B cell (primary cell): ENCODE data around the gene ARF5. TPM values are rescaled to one million over a fixed set of nuclear protein-coding genes. Genes with fewer than 3 reads are reported as not detected.

Experiments used
- ATAC-seq: fragments of 200-7000 bp; cut with Tn5 transposase; one replicate; pipeline ENCODE4 v1.10.0; 2021; ENCODE audit warnings: low read depth, mild to moderate bottlenecking, moderate number of reproducible peaks, moderate library complexity
- CTCF ChIA-PET: fragments of 350-600 bp; sonication (Branson Sonifier 250); formaldehyde crosslinking; loops from one replicate; lab custom pipeline; 2021; ENCODE audit warnings: antibody characterized with exemption, inconsistent platforms; lab: Charles Lee
- POLR2A ChIA-PET: fragments of 350-600 bp; sonication (Branson Sonifier 250); formaldehyde crosslinking; loops from one replicate; lab custom pipeline; 2021; ENCODE audit warnings: antibody characterized with exemption; lab: Charles Lee
- DNase-seq: peaks from one replicate; pipeline ENCODE4 v3.0.0; 2013
- H2AFZ ChIP-seq: 2 replicates; pipeline ENCODE4 v1.6.1; 2012; ENCODE audit warnings: mild to moderate bottlenecking, low read depth, low read length; ENCODE audit not compliant: insufficient read depth, poor library complexity, severe bottlenecking
- H3K27ac ChIP-seq, 2 donors: 1 replicate in 1 of 2; 2 replicates in 1 of 2; pipeline ENCODE4 v1.5.1; 2012 to 2013; ENCODE audit warnings: low read length in 2 of 2, mild to moderate bottlenecking in 2 of 2, moderate library complexity in 1 of 2
- H3K27me3 ChIP-seq, 4 experiments: fragments of 200-600 bp in 1 of 4; sonication (generic) in 1 of 4; replicated peaks in 1 of 4; 1 replicate in 2 of 4; 2 replicates in 2 of 4; pipeline versions ENCODE4 v1.6.1 to v1.7.0; 2013 to 2016; ENCODE audit warnings: low read length in 3 of 4, mild to moderate bottlenecking in 2 of 4, mixed read lengths in 1 of 4, moderate library complexity in 1 of 4; ENCODE audit not compliant: insufficient read depth in 4 of 4, control insufficient read depth in 3 of 4; ENCODE audit errors: control extremely low read depth in 1 of 4
- H3K36me3 ChIP-seq, 2 experiments: replicated peaks in 1 of 2; 1 replicate in 1 of 2; 2 replicates in 1 of 2; pipeline versions ENCODE4 v1.6.1 to v1.7.1; 2013; ENCODE audit warnings: low read length in 1 of 2; ENCODE audit not compliant: insufficient read depth in 2 of 2, control insufficient read depth in 1 of 2; ENCODE audit errors: control extremely low read depth in 1 of 2, extremely low read depth in 1 of 2
- H3K4me1 ChIP-seq, 2 donors: fragments of 200-600 bp in 1 of 2; sonication (generic) in 1 of 2; 1 replicate in 1 of 2; 2 replicates in 1 of 2; pipeline versions ENCODE4 v1.5.1 to v1.6.1; 2013 to 2017; ENCODE audit warnings: low read length in 2 of 2; ENCODE audit not compliant: control insufficient read depth in 2 of 2, insufficient read depth in 2 of 2
- H3K4me2 ChIP-seq: replicated peaks from 2 replicates; pipeline ENCODE3; 2012; ENCODE audit warnings: mild to moderate bottlenecking, low read depth, low read length; ENCODE audit not compliant: poor library complexity, severe bottlenecking
- H3K4me3 ChIP-seq, 5 experiments: fragments of 200-600 bp in 1 of 5; sonication (generic) in 1 of 5; 1 replicate in 3 of 5; 2 replicates in 2 of 5; pipeline versions ENCODE4 v1.5.1 to v1.7.0; 2011 to 2016; ENCODE audit warnings: low read length in 4 of 5, mild to moderate bottlenecking in 4 of 5, low read depth in 2 of 5, control low read depth in 1 of 5, moderate library complexity in 1 of 5; ENCODE audit not compliant: insufficient read depth in 1 of 5; ENCODE audit errors: control extremely low read depth in 1 of 5, extremely low read depth in 1 of 5
- H3K79me2 ChIP-seq: fragments of 200-600 bp; sonication (generic); one replicate; pipeline ENCODE4 v1.6.0; 2016; ENCODE audit warnings: low read length; ENCODE audit not compliant: control insufficient read depth, insufficient read depth
- H3K9ac ChIP-seq: fragments of 200-600 bp; sonication (generic); 2 replicates; pipeline ENCODE4 v1.6.1; 2017; ENCODE audit warnings: mild to moderate bottlenecking, low read length, moderate library complexity
- H3K9me3 ChIP-seq, 3 donors: one replicate each; pipeline versions ENCODE4 v1.6.1 to v1.7.1; 2013; ENCODE audit warnings: low read length in 2 of 3; ENCODE audit not compliant: control insufficient read depth in 2 of 3, insufficient read depth in 1 of 3; ENCODE audit errors: control extremely low read depth in 1 of 3
- H4K20me1 ChIP-seq: 2 replicates; pipeline ENCODE4 v1.6.0; 2012; ENCODE audit warnings: mild to moderate bottlenecking, low read length; ENCODE audit not compliant: insufficient read depth, control insufficient read depth, poor library complexity, severe bottlenecking
- H3K27ac Mint-ChIP-seq: one replicate; pipeline ENCODE4 v1.8.0; 2021; ENCODE audit warnings: mixed read lengths
- H3K27me3 Mint-ChIP-seq: one replicate; pipeline ENCODE4 v1.8.0; 2021; ENCODE audit warnings: mixed read lengths
- H3K4me1 Mint-ChIP-seq: one replicate; pipeline ENCODE4 v1.8.0; 2021; ENCODE audit warnings: mixed read lengths
- H3K4me3 Mint-ChIP-seq: one replicate; pipeline ENCODE4 v1.8.0; 2021; ENCODE audit warnings: mixed read lengths
- H3K9me3 Mint-ChIP-seq: one replicate; pipeline ENCODE4 v1.8.0; 2022; ENCODE audit warnings: mixed read lengths; ENCODE audit not compliant: insufficient read depth
- EZH2 ChIP-seq: IDR thresholded peaks from 2 replicates; pipeline ENCODE4 v1.6.1; 2012; ENCODE audit warnings: borderline replicate concordance, low read depth, mild to moderate bottlenecking, moderate library complexity, low read length; ENCODE audit not compliant: insufficient read depth, poor library complexity, severe bottlenecking
- WGBS: methylation state at CpG from one replicate; pipeline ENCODE4 v1.1.5; 2013; ENCODE audit warnings: missing lambda C conversion rate; ENCODE audit not compliant: insufficient coverage; 5-methylcytosine and 5-hydroxymethylcytosine counted together
- intact Hi-C: fragments of 100-400 bp; cut with micrococcal nuclease; formaldehyde crosslinking; loops from one replicate; pipeline ENCODE4 v1.10.0; 2022
- polyA plus RNA-seq: library from polyadenylated mRNA; depleted of rRNA; stranded (reverse); fragments of >200 nt; gene quantifications from 2 replicates; pipeline ENCODE4 v1.2.3, GENCODE V29; 2012
- total RNA-seq, 2 donors: library from RNA; stranded (reverse); fragments of 120-200 nt in 1 of 2; gene quantifications; 1 replicate in 1 of 2; 2 replicates in 1 of 2; pipeline versions ENCODE4 v1.2.3 to v1.2.4, GENCODE V29; 2013 to 2022
- TF ChIP-seq, protein P1 (sequence below): fragments of 200-600 bp; IDR thresholded peaks from one replicate; pipeline ENCODE4 v1.8.0; 2022; ENCODE audit warnings: antibody characterized with exemption, mild to moderate bottlenecking

ARF5 gene
- total and polyA plus RNA-seq, 2 donors (not counting 1 experiment from before 2014, with no cell fraction given), result 77.1 to 234 TPM

DNA sequence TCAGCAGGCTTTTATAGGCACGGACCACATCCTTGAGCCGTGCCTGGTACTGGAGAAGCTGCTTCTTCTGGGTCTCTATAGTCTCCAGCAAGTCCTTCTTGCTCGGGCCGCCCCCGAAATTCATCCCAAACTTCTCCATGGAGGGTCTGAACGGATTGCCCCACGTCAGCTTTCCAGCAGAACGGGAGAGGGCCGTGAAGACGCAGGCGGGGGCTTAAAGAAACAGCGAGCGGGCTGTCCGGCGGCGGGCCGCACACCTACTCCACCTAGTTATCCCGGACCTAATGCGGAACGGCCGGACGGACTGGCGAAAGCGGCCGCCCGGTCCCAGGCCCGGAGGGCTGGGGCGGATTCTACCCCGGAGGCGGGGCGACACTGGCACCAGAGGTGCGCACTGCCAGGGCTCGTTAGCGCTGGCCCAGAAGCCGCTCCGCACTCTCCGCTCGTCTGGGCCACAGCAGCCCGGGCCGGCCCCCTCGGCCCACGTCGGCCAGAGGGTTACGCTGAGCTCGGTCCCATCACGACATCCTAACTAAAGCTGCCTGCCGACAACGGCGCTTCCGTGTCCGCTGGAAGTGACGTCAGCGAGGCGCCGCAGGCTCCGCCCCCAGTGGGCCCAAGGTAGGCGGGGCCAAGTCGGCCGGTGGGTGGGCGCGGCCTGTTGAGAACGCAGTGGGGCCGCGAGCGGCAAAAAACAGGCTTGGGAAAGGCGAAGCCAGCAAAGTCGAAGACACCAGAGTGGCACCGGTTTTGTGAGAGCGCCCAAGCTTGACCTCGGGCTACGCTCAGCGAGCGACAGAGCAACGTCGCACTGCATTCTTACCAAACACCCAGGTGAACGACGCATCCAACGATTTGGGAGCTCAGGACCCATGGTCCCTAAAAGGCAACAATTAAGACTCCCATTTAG lies 2.9 kb upstream of the ARF5 start, which contains the start of gene GCC1:
TSS of gene GCC1 (minus strand) at position 553 of the 910 bp plus-strand sequence. CDS start at position 139, 414 bp downstream.
- Histone ChIP-seq H3K9me3 (peaks cover 0 to 2% (median 0%) of the 10 kb centered on the region in 3 donors), H2AFZ (peak within 1 kb of the TSS; percentile 87), H3K4me1 (peaks cover 45 to 54% of the 10 kb centered on the region in 2 donors), H3K79me2 (peaks cover 54% of the 10 kb centered on the region), H3K27me3 (no peaks in the 10 kb centered on the region), H3K27ac (peak within 1 kb of the TSS; percentile 55 to 89), H4K20me1 (peaks cover 27% of the 10 kb centered on the region), H3K4me3 (peak within 1 kb of the TSS; percentile 84 to 97 (median 95)), H3K9ac (peak within 1 kb of the TSS; percentile 95), H3K36me3 (peaks cover 0 to 25% of the 10 kb centered on the region in 2 experiments), H3K4me2 (peak within 1 kb of the TSS; percentile 95)
- no peaks in the 10 kb centered on the region for H3K27me3 Mint-ChIP-seq
- H3K27ac Mint-ChIP-seq, result peak within 1 kb of the TSS; percentile 89
- POLR2A ChIA-PET, result interaction anchor here (0.5 to 1.4 kb wide), 4 partner anchors 66 to 193 kb away, joined by 3 to 10 read pairs (median 4); partner anchors contain the start of genes SND1 and ZNF800
- no peaks in the 10 kb centered on the region for H3K9me3 Mint-ChIP-seq
- WGBS, result 4% methylated on average over 78 of the region's 78 CpGs
- peak within 1 kb of the TSS; percentile 89 for H3K4me3 Mint-ChIP-seq
- no peak for TF ChIP-seq EZH2
- TF ChIP-seq, protein P1, sequence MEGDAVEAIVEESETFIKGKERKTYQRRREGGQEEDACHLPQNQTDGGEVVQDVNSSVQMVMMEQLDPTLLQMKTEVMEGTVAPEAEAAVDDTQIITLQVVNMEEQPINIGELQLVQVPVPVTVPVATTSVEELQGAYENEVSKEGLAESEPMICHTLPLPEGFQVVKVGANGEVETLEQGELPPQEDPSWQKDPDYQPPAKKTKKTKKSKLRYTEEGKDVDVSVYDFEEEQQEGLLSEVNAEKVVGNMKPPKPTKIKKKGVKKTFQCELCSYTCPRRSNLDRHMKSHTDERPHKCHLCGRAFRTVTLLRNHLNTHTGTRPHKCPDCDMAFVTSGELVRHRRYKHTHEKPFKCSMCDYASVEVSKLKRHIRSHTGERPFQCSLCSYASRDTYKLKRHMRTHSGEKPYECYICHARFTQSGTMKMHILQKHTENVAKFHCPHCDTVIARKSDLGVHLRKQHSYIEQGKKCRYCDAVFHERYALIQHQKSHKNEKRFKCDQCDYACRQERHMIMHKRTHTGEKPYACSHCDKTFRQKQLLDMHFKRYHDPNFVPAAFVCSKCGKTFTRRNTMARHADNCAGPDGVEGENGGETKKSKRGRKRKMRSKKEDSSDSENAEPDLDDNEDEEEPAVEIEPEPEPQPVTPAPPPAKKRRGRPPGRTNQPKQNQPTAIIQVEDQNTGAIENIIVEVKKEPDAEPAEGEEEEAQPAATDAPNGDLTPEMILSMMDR, result no peak
- DNase-seq (peak; percentile 95), ATAC-seq (peak; percentile 80)
- H3K4me1 Mint-ChIP-seq, result peaks cover 73% of the 10 kb centered on the region
- intact Hi-C loops, result loop anchor here (1.0 to 5.0 kb wide), 3 partner anchors 66 to 1152 kb away; partner anchors contain the start of gene CALU
- CTCF ChIA-PET, result interaction anchor here (1.0 kb wide), 1 partner anchor 192 kb away, joined by 3 read pairs; the partner anchor contains the start of gene ZNF800
